HG03280 (cell line): ENCODE data around the gene BAIAP2.
"Not testable (repeated sequence)": the region's sequence is repeated elsewhere in the genome, so short reads cannot be mapped to it uniquely, and the experiment has no call there.

Experiments used
- ATAC-seq: cut with Tn5 transposase; IDR thresholded peaks from one replicate; pipeline ENCODE4 v1.9.1; 2021; ENCODE audit warnings: mild to moderate bottlenecking, moderate library complexity; ENCODE audit not compliant: unreplicated experiment

BAIAP2 gene

DNA sequence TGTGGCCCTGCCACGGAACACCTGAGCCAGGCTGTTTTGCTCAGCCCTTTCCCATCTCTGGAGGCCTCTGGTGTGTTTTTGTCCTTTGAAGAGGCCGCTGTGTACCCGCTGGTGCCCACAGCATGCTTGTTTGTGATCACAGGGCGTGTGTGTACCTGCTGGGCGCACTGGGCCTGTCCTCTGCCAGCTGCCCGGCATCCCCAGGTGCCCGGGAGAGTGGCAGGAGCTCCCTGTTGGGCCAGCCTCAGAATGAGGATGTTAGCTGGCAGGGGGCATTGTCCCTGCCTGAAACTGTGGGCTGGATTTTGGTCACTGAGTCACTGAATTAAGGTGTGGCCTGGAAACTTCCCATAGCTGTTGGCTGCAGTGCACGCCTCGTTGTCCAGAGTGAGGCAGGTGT, 31.1 kb downstream of the BAIAP2 start:
- ATAC-seq = no peak

- ATAC-seq = no peak
Measured at GRCh38 chr17:81066771-81067315, 31.9 kb downstream of the BAIAP2 start.

DNA sequence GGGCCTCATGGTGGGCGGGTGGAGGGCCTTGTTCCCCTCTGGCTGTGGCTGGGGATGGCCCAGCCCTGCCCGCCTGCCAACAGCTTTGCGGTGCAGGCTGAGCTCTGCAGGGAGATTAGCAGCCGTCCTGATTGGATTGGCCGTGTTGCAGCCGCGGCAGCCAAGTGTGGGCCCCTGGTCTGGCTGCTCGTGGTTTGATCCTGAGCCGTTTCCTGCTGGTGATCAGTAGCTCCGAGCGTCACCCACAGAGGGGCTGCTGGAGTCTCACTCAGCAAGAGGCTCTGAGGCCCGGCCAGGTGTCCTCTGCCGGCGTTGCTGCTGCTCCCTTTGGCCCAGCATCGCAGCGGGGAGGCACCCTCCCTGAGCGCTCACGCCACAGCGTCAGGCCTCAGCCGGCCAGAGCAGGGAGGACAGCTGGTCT, 32.5 kb downstream of the BAIAP2 start:
- no peak for ATAC-seq

DNA sequence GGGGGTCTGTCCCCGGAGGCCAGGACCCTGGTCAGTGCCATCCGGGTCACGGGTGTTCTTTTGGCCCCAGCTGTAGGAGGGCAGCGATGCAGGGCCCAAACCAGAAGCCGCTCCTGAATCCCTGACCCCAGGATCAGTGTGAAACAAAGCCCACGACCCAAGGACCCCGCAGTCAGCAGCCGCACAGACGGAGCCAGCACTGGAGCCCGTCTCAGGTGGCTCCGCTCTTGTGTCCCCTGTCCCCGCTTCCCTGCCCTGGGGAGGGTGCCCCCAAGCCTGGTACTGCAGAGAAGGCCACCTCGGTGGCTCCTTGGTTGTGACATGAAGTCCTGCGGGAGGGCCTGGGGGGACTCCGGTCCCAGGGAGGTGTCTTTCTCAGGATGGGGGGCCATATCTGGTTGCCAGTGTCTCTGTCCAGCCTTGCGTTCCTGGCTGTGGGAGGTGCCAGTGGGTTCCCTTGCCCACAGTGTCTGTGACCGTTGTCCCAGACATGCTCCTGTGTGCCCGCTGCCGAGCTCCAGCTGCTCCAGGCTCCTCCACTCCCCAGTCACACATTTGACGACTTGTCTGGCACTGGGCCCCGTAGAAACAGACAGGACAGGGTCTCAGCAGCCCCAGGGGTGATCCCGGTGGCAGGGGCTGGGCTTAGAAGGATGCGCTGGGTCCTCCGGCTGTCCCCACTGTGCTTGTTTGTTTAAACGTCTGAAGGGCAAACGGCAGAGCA, 33.6 kb downstream of the BAIAP2 start:
- no peak for ATAC-seq

DNA sequence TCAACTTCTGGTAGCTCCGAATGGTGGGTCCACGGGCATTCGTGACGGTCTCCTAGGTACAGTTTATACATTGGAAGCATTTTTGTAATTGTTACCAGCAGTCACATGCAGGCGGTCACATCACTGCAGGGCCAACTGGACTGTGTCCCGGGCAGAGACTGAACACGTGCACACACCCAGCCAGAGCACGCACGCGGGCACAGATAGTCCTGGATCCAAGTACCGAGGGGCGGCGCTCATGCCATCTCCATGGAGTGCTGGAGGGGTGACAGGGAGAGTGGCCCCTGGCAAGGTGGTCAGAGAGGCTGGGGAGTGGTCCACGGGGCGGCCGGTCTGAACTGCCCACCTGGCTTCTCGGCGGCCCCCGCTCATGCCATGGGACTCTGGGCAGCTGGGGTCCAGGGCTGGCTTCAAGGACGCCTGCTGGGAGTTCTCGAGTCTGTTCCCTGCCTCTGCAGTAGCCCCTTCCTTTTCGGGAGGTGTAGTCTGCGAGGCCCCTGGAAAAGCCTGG, 34.2 kb downstream of the BAIAP2 start:
- ATAC-seq = no peak

- no peak for ATAC-seq
Measured at GRCh38 chr17:81070541-81071246, 35.7 kb downstream of the BAIAP2 start.

GRCh38 chr17:81071761-81072741, 37.1 kb downstream of the BAIAP2 start:
- ATAC-seq = no peak

DNA sequence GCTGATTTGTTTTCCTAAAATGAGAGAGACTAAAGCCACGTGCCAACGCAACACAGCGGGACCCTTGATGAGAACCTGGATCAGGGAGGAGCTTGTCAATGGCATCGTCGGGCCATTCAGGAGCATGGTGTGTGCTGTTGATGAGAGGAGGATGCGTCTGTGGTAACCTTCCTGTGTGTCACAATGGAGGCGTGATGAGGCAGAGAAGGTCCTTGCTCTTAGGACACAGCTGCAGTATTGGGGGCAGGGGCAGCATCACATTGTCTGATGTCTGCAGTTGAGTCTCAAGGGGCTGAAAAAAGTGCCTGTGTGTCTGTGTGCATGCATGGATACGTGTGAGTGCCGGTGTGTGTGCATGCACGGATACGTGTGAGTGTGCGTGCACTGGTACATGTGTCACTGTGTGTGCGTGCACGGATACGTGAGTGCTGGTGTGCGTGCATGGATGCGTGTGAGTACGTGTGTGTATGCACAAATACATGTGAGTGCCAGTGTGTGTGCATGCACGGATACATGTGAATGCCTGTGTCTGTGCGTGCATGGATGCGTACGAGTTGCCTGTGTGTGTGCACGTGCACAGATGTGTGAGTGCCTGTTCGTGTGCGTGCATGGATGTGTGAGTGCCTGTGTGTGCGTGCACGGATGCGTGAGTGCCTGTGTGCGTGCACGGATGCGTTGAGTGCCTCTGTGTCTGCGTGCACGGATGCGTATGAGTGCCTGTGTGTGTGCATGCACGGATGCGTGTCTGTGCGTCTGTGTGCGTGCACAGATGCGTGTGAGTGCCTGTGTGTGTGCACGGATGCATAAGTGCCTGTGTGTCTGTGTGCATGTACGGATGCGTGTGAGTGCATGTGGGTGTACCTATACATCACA, 39.3 kb downstream of the BAIAP2 start:
- no peak for ATAC-seq

DNA sequence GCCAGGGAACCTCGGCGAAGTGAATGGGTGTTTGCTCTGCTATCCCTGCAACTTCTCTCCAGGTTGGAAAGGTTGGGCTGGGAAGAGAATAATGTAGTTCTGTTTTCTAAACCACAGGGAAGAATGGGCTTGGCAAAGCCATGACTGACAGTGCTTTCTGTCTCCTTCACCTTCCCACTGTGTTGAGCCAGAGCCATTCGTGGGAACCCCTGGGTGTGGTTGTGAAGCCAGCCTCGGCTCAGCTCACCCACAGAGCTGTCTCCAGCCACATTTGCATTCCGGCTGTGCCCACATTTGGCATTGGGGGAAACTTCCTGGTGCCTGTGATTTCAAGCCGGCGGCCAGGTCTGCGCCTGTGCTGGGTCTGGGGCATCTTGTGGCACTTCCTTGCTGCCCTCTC, 39.9 kb downstream of the BAIAP2 start:
- no peak for ATAC-seq

GRCh38 chr17:81075307-81075706, 40.4 kb downstream of the BAIAP2 start:
- ATAC-seq = no peak

DNA sequence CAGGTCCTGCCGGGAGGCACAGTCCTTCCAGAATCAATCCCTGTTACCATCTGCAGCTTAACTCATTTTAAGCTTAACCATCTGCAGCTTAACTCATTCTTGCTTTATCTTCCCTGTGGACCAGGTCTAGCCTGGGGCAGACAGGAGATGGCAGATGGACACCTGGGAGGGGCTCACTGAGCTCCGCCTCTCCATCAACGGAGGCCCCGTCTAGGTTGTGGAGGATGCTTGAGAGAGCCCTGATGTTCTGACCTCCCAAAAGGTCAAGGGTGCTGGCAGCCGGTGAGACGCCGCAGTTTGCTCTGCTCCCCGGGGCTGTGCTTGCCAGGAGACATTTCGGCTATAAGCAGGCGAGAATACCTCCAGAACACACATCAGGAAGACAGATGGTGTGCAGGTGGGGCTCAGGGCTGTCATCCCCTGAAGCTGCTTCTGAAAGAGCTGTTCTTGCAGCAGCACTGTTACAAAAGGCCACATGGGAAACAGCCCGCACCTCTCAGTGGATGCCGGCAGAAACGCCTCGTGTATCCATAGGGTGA, 41.3 kb downstream of the BAIAP2 start:
- no peak for ATAC-seq

GRCh38 chr17:81078026-81078913, 43.3 kb downstream of the BAIAP2 start:
- not testable (repeated sequence) for ATAC-seq

- no peak for ATAC-seq
Measured at GRCh38 chr17:81080019-81080418, 45.1 kb downstream of the BAIAP2 start.

- ATAC-seq = no peak
Measured at GRCh38 chr17:81081222-81082176, 46.5 kb downstream of the BAIAP2 start.

DNA sequence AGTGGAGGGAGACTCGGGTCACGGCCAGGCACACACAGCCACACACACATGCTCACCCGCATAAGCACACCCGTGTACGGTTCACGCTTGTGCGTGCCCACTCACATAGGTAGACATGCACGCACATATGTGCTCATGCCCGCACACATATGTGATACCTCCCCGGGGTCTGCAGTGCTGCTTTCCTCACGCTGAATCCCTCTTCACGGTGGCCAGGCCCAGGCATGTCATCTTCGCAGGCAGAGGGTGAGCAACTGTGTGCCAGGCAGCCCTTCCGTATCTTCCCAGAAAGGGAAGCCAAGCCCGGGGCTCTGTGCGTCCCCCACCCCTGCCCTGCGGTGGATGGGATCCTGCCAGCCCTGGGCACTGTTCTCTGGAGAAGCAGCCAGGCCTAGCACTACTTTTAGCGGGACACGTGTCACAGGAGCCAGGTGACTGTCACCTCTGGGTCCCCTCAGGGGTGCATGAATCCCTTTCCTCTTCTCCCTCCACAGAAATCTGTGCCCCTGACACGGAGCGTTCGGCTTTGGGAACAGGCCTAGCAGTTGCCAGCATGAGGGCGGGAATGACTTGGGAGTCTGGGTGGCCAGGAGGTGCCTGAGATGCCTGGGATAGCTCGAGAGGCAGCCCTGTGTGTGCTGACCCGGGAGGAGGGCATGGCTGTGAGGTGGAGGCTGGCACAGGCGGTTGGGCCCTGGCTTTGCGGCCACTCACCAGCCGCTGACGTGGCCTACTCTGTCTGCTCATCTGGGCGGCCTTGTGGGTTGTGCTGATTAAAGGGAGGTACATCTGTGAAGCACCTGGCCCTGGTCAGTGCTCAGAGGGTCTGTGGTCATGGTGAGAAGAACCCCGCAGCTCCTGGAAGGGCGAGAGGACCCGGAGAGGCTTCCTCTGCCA, 47.5 kb downstream of the BAIAP2 start:
- ATAC-seq = no peak

GRCh38 chr17:81083125-81083765, 48.3 kb downstream of the BAIAP2 start:
- no peak for ATAC-seq
